ENCODE data around the gene EBP.

GRCh38 chrX:48514868-48515460, 6.6 kb upstream of the EBP start:
- TF ChIP-seq CTCF (IDR thresholded peaks at IDR 0.05; ENCODE audit: borderline replicate concordance, extremely low read depth, low read length, poor library complexity, severe bottlenecking): no peak
- TF ChIP-seq EZH2 (IDR thresholded peaks at IDR 0.05; ENCODE audit: borderline replicate concordance, low read depth, low read length, severe bottlenecking): no peak

Data from DND-41 (cell line).